ENCODE results near the gene ROBO3.

ROBO3 gene

GRCh38 chr11:124915541-124916369 lies 50.5 kb downstream of the ROBO3 start:
- Histone ChIP-seq H3K79me2 (ENCODE audit: insufficient read depth, low read length) (no peaks in the 10 kb centered on the region), H3K9me2 (ENCODE audit: low read depth, low read length) (no peaks in the 10 kb centered on the region), H3F3A (ENCODE audit: insufficient read depth, low read length) (no peaks in the 10 kb centered on the region), H3K27me3 (ENCODE audit: insufficient read depth, low read length) (no peaks in the 10 kb centered on the region), H3K4me3 (ENCODE audit: low read depth, low read length, poor library complexity, severe bottlenecking) (no peak overlapping the region), H3K4me1 (ENCODE audit: insufficient read depth, low read length, severe bottlenecking) (no peaks in the 10 kb centered on the region), H3K9ac (ENCODE audit: low read length) (no peak overlapping the region), H3K27ac (ENCODE audit: low read depth, low read length, poor library complexity, severe bottlenecking) (no peak overlapping the region), H3K36me3 (ENCODE audit: insufficient read depth, low read length) (no peaks in the 10 kb centered on the region), H4K20me1 (ENCODE audit: insufficient read depth, low read length) (no peaks in the 10 kb centered on the region), H2AFZ (ENCODE audit: low read length) (no peak overlapping the region), H3K4me2 (ENCODE audit: low read length) (no peak overlapping the region), H3K9me3 (ENCODE audit: low read length) (no peaks in the 10 kb centered on the region)
- TF ChIP-seq EZH2 (IDR thresholded peaks at IDR 0.05; ENCODE audit: borderline replicate concordance, low read length) (no peak), CTCF (IDR thresholded peaks at IDR 0.05; ENCODE audit: low read length) (no peak)

GRCh38 chr11:124916370-124916710 lies 51.1 kb downstream of the ROBO3 start:
- Histone ChIP-seq H3K9ac (ENCODE audit: low read length) (no peak overlapping the region), H3K36me3 (ENCODE audit: insufficient read depth, low read length) (no peaks in the 10 kb centered on the region), H3K27me3 (ENCODE audit: insufficient read depth, low read length) (no peaks in the 10 kb centered on the region), H3K4me1 (ENCODE audit: insufficient read depth, low read length, severe bottlenecking) (no peaks in the 10 kb centered on the region), H3K27ac (ENCODE audit: low read depth, low read length, poor library complexity, severe bottlenecking) (no peak overlapping the region), H2AFZ (ENCODE audit: low read length) (no peak overlapping the region), H3K79me2 (ENCODE audit: insufficient read depth, low read length) (no peaks in the 10 kb centered on the region), H3K4me3 (ENCODE audit: low read depth, low read length, poor library complexity, severe bottlenecking) (no peak overlapping the region), H3F3A (ENCODE audit: insufficient read depth, low read length) (no peaks in the 10 kb centered on the region), H3K9me2 (ENCODE audit: low read depth, low read length) (no peaks in the 10 kb centered on the region), H3K9me3 (ENCODE audit: low read length) (no peaks in the 10 kb centered on the region), H3K4me2 (ENCODE audit: low read length) (no peak overlapping the region), H4K20me1 (ENCODE audit: insufficient read depth, low read length) (no peaks in the 10 kb centered on the region)
- no peak for TF ChIP-seq EZH2 (IDR thresholded peaks at IDR 0.05; ENCODE audit: borderline replicate concordance, low read length)
- TF ChIP-seq CTCF (IDR thresholded peaks at IDR 0.05; ENCODE audit: low read length) = no peak

GRCh38 chr11:124917115-124917637 lies 51.9 kb downstream of the ROBO3 start:
- no peak overlapping the region for H3K4me2 ChIP-seq (ENCODE audit: low read length)
- no peak overlapping the region for H3K27ac ChIP-seq (ENCODE audit: low read depth, low read length, poor library complexity, severe bottlenecking)
- no peaks in the 10 kb centered on the region for H3K79me2 ChIP-seq (ENCODE audit: insufficient read depth, low read length)
- no peaks in the 10 kb centered on the region for H3F3A ChIP-seq (ENCODE audit: insufficient read depth, low read length)
- H3K4me3 ChIP-seq (ENCODE audit: low read depth, low read length, poor library complexity, severe bottlenecking) = no peak overlapping the region
- no peaks in the 10 kb centered on the region for H4K20me1 ChIP-seq (ENCODE audit: insufficient read depth, low read length)
- no peaks in the 10 kb centered on the region for H3K4me1 ChIP-seq (ENCODE audit: insufficient read depth, low read length, severe bottlenecking)
- no peaks in the 10 kb centered on the region for H3K9me2 ChIP-seq (ENCODE audit: low read depth, low read length)
- TF ChIP-seq CTCF (IDR thresholded peaks at IDR 0.05; ENCODE audit: low read length) = no peak
- no peak for TF ChIP-seq EZH2 (IDR thresholded peaks at IDR 0.05; ENCODE audit: borderline replicate concordance, low read length)
- H3K27me3 ChIP-seq (ENCODE audit: insufficient read depth, low read length) = no peaks in the 10 kb centered on the region
- no peaks in the 10 kb centered on the region for H3K9me3 ChIP-seq (ENCODE audit: low read length)
- H3K9ac ChIP-seq (ENCODE audit: low read length) = no peak overlapping the region
- no peaks in the 10 kb centered on the region for H3K36me3 ChIP-seq (ENCODE audit: insufficient read depth, low read length)
- H2AFZ ChIP-seq (ENCODE audit: low read length) = no peak overlapping the region

All from OCI-LY1 (cell line).